Measurements from ENCODE around the gene AKNAD1. TPM values are rescaled to one million over a fixed set of nuclear protein-coding genes. Genes with fewer than 3 reads are reported as not detected.

The AKNAD1 gene
- total RNA-seq, 2 donors from 2014 or later, result 0.83 to 1.0 TPM

Other genes starting within 250 kb of the AKNAD1 start
- gene HENMT1, start 196.0 kb downstream of the AKNAD1 start, total RNA-seq, result 1 to 10 TPM; 3.0 to 5.7 TPM
- 10 to 100 TPM; 27.3 to 29.8 TPM for gene PRPF38B, start 164.8 kb downstream of the AKNAD1 start, total RNA-seq
- gene FNDC7, start 144.2 kb downstream of the AKNAD1 start, total RNA-seq, result not detected
- gene STXBP3, start 110.4 kb downstream of the AKNAD1 start, total RNA-seq, result 10 to 100 TPM; 53.2 to 57.5 TPM
- 10 to 100 TPM; 16.8 to 24.9 TPM for gene GPSM2, start 19.9 kb upstream of the AKNAD1 start, total RNA-seq
- 10 to 100 TPM; 23.4 to 31.5 TPM for gene CLCC1, start 106.4 kb upstream of the AKNAD1 start, total RNA-seq
- gene WDR47, start 185.0 kb upstream of the AKNAD1 start, total RNA-seq, result 10 to 100 TPM; 18.6 to 21.2 TPM
- gene TAF13, start 218.9 kb upstream of the AKNAD1 start, total RNA-seq, result 10 to 100 TPM; 63.3 to 99.1 TPM
- 10 to 100 TPM; 33.6 to 33.9 TPM for gene TMEM167B, start 233.7 kb upstream of the AKNAD1 start, total RNA-seq